ENCODE results near the gene GFY. TPM values are rescaled to one million over a fixed set of nuclear protein-coding genes. Genes with fewer than 3 reads are reported as not detected.

The GFY gene
- total RNA-seq, 4 donors from 2014 or later = not detected

GRCh38 chr19:49398931-49399330, 26.3 kb upstream of the GFY start:
- Histone ChIP-seq H3K9me3 (no peaks in the 10 kb centered on the region), H3K4me3 (no peak overlapping the region), H3K36me3 (no peaks in the 10 kb centered on the region), H3K27ac (no peak overlapping the region), H3K4me1 (no peaks in the 10 kb centered on the region), H3K27me3 (peaks cover 0 to 22% (median 0%) of the 10 kb centered on the region in 4 donors)
- intact Hi-C loops (cut with DNase I) = no loop called here
- 85 to 100% methylated on average over 1 to 6 of the region's 6 CpGs for WGBS, 2 donors
- no peak for DNase-seq
- no peak for TF ChIP-seq CTCF (IDR thresholded peaks at IDR 0.05)
- TF ChIP-seq POLR2A (IDR thresholded peaks at IDR 0.05) = no peak

GRCh38 chr19:49400029-49400428, 25.2 kb upstream of the GFY start:
- no peaks in the 10 kb centered on the region for H3K36me3 ChIP-seq
- 79 to 82% methylated on average over 6 of the region's 6 CpGs for WGBS, 2 donors
- intact Hi-C loops (cut with DNase I) = no loop called here
- peaks cover 0 to 11% (median 0%) of the 10 kb centered on the region in 4 donors for H3K27me3 ChIP-seq
- H3K27ac ChIP-seq = no peak overlapping the region
- H3K4me1 ChIP-seq = no peaks in the 10 kb centered on the region
- H3K4me3 ChIP-seq = no peak overlapping the region
- TF ChIP-seq POLR2A (IDR thresholded peaks at IDR 0.05) = no peak
- no peak for TF ChIP-seq CTCF (IDR thresholded peaks at IDR 0.05)
- no peaks in the 10 kb centered on the region for H3K9me3 ChIP-seq
- DNase-seq = no peak

- no peaks in the 10 kb centered on the region for H3K36me3 ChIP-seq
- no peaks in the 10 kb centered on the region for H3K9me3 ChIP-seq
- intact Hi-C loops (cut with DNase I) = no loop called here
- no peak for TF ChIP-seq CTCF (IDR thresholded peaks at IDR 0.05)
- TF ChIP-seq POLR2A (IDR thresholded peaks at IDR 0.05) = no peak
- H3K4me1 ChIP-seq = no peaks in the 10 kb centered on the region
- DNase-seq = no peak
- 47 to 64% methylated on average over 5 to 6 of the region's 7 CpGs for WGBS, 2 donors
- no peak overlapping the region for H3K27ac ChIP-seq
- no peaks in the 10 kb centered on the region for H3K27me3 ChIP-seq
- H3K4me3 ChIP-seq = no peak overlapping the region
Measured at GRCh38 chr19:49403404-49404187, 21.6 kb upstream of the GFY start.

- no peak overlapping the region for H3K4me3 ChIP-seq
- H3K4me1 ChIP-seq = no peaks in the 10 kb centered on the region
- no peak for DNase-seq
- H3K27me3 ChIP-seq = no peaks in the 10 kb centered on the region
- no peak overlapping the region for H3K27ac ChIP-seq
- intact Hi-C loops (cut with DNase I) = no loop called here
- 61 to 70% methylated on average over 6 to 7 of the region's 7 CpGs for WGBS, 2 donors
- H3K9me3 ChIP-seq = no peaks in the 10 kb centered on the region
- no peaks in the 10 kb centered on the region for H3K36me3 ChIP-seq
- TF ChIP-seq CTCF (IDR thresholded peaks at IDR 0.05) (no peak), POLR2A (IDR thresholded peaks at IDR 0.05) (no peak)
Measured at GRCh38 chr19:49407079-49407478, 18.1 kb upstream of the GFY start.

GRCh38 chr19:49407482-49408015, 17.6 kb upstream of the GFY start:
- no peaks in the 10 kb centered on the region for H3K27me3 ChIP-seq
- no peaks in the 10 kb centered on the region for H3K9me3 ChIP-seq
- TF ChIP-seq POLR2A (IDR thresholded peaks at IDR 0.05) = no peak
- TF ChIP-seq CTCF (IDR thresholded peaks at IDR 0.05) = no peak
- intact Hi-C loops (cut with DNase I) = no loop called here
- no peak overlapping the region for H3K4me3 ChIP-seq
- H3K36me3 ChIP-seq = no peaks in the 10 kb centered on the region
- no peak for DNase-seq
- WGBS, 2 donors = 85 to 87% methylated on average over 15 to 16 of the region's 16 CpGs
- no peaks in the 10 kb centered on the region for H3K4me1 ChIP-seq
- H3K27ac ChIP-seq = no peak overlapping the region
